Measurements from ENCODE around the gene EML4. TPM values are rescaled to one million over a fixed set of nuclear protein-coding genes. Genes with fewer than 3 reads are reported as not detected.

The EML4 gene
- total RNA-seq, 4 donors from 2014 or later, result 11.6 to 29.8 (median 22.4) TPM

GRCh38 chr2:42361728-42362283, 192.7 kb downstream of the EML4 start:
- intact Hi-C loops (cut with DNase I), result loop anchor here (10.0 kb wide), 1 partner anchor 267 kb away; no protein-coding TSS in a partner anchor

GRCh38 chr2:42363413-42363812, 194.3 kb downstream of the EML4 start:
- no peak for DNase-seq
- WGBS, 2 donors, result 77 to 85% methylated on average over 3 of the region's 3 CpGs
- peaks cover 17 to 50% (median 37%) of the 10 kb centered on the region in 3 donors for H3K4me1 ChIP-seq
- intact Hi-C loops (cut with DNase I), result loop anchor here (10.0 kb wide), 1 partner anchor 269 kb away; no protein-coding TSS in a partner anchor
- H3K4me3 ChIP-seq, result no peak overlapping the region
- no peaks in the 10 kb centered on the region for H3K9me3 ChIP-seq
- no peaks in the 10 kb centered on the region for H3K36me3 ChIP-seq
- no peak for TF ChIP-seq POLR2A (IDR thresholded peaks at IDR 0.05)
- no peaks in the 10 kb centered on the region for H3K27me3 ChIP-seq
- H3K27ac ChIP-seq, result no peak overlapping the region

More at GRCh38 chr2:42361728-42362283, 192.7 kb downstream of the EML4 start:
- TF ChIP-seq CTCF (IDR thresholded peaks at IDR 0.05) (no peak), POLR2A (IDR thresholded peaks at IDR 0.05) (peak in 1 of 4 donors; percentile 3)
- 11 to 22% methylated on average over 6 of the region's 6 CpGs for WGBS, 2 donors
- Histone ChIP-seq H3K27ac (peak overlapping the region; percentile 90 to 97 (median 96)), H3K27me3 (no peaks in the 10 kb centered on the region), H3K9me3 (no peaks in the 10 kb centered on the region), H3K36me3 (no peaks in the 10 kb centered on the region), H3K4me1 (peaks cover 14 to 44% (median 30%) of the 10 kb centered on the region in 3 donors), H3K4me3 (peak overlapping the region; percentile 93 to 98 (median 94))
- no peak for DNase-seq

- Histone ChIP-seq H3K9me3 (no peaks in the 10 kb centered on the region), H3K27ac (no peak overlapping the region), H3K4me1 (peaks cover 10 to 50% (median 34%) of the 10 kb centered on the region in 3 donors), H3K27me3 (no peaks in the 10 kb centered on the region), H3K4me3 (no peak overlapping the region), H3K36me3 (no peaks in the 10 kb centered on the region)
- DNase-seq, result no peak
- WGBS, 2 donors, result 76 to 81% methylated on average over 3 of the region's 3 CpGs
- intact Hi-C loops (cut with DNase I), result loop anchor here (10.0 kb wide), 1 partner anchor 270 kb away; no protein-coding TSS in a partner anchor
- TF ChIP-seq CTCF (IDR thresholded peaks at IDR 0.05) (no peak), POLR2A (IDR thresholded peaks at IDR 0.05) (no peak)
Measured at GRCh38 chr2:42364658-42365057, 195.5 kb downstream of the EML4 start.

- Histone ChIP-seq H3K4me1 (peaks cover 3 to 49% (median 30%) of the 10 kb centered on the region in 3 donors), H3K36me3 (no peaks in the 10 kb centered on the region), H3K27ac (no peak overlapping the region), H3K9me3 (no peaks in the 10 kb centered on the region), H3K27me3 (no peaks in the 10 kb centered on the region), H3K4me3 (no peak overlapping the region)
- intact Hi-C loops (cut with DNase I), result loop anchor here (10.0 kb wide), 1 partner anchor 272 kb away; no protein-coding TSS in a partner anchor
- DNase-seq, result no peak
- no peak for TF ChIP-seq CTCF (IDR thresholded peaks at IDR 0.05)
- no peak for TF ChIP-seq POLR2A (IDR thresholded peaks at IDR 0.05)
Measured at GRCh38 chr2:42366411-42366810, 197.3 kb downstream of the EML4 start.

- Histone ChIP-seq H3K27me3 (no peaks in the 10 kb centered on the region), H3K4me1 (peaks cover 3 to 54% (median 37%) of the 10 kb centered on the region in 3 donors), H3K9me3 (no peaks in the 10 kb centered on the region), H3K4me3 (peak overlapping the region in 2 of 4 donors; percentile 15 to 39), H3K36me3 (no peaks in the 10 kb centered on the region), H3K27ac (peak overlapping the region; percentile 34 to 69 (median 54))
- no peak for DNase-seq
- TF ChIP-seq CTCF (IDR thresholded peaks at IDR 0.05) (no peak), POLR2A (IDR thresholded peaks at IDR 0.05) (no peak)
- WGBS, 2 donors, result 23 to 34% methylated on average over 3 of the region's 3 CpGs
- intact Hi-C loops (cut with DNase I), result loop anchor here (10.0 kb wide), 1 partner anchor 273 kb away; no protein-coding TSS in a partner anchor
Measured at GRCh38 chr2:42367835-42368234, 198.7 kb downstream of the EML4 start.
